ENCODE data around the gene MRPL18.
A peak's percentile ranks its signal among the peaks of the same experiment; 100 is the strongest.

MRPL18 gene

GRCh38 chr6:159754401-159754800, 35.9 kb upstream of the MRPL18 start:
- H3K4me3 ChIP-seq (replicated peaks in 1 of 2; ENCODE audit: low read depth in 2 of 2, low read length in 2 of 2): no peak overlapping the region
- no peak for DNase-seq (ENCODE audit: low read depth in 2 of 2)
- TF ChIP-seq, protein P1, sequence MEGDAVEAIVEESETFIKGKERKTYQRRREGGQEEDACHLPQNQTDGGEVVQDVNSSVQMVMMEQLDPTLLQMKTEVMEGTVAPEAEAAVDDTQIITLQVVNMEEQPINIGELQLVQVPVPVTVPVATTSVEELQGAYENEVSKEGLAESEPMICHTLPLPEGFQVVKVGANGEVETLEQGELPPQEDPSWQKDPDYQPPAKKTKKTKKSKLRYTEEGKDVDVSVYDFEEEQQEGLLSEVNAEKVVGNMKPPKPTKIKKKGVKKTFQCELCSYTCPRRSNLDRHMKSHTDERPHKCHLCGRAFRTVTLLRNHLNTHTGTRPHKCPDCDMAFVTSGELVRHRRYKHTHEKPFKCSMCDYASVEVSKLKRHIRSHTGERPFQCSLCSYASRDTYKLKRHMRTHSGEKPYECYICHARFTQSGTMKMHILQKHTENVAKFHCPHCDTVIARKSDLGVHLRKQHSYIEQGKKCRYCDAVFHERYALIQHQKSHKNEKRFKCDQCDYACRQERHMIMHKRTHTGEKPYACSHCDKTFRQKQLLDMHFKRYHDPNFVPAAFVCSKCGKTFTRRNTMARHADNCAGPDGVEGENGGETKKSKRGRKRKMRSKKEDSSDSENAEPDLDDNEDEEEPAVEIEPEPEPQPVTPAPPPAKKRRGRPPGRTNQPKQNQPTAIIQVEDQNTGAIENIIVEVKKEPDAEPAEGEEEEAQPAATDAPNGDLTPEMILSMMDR (IDR thresholded peaks at IDR 0.05; ENCODE audit: low read depth, low read length): no peak

DNA sequence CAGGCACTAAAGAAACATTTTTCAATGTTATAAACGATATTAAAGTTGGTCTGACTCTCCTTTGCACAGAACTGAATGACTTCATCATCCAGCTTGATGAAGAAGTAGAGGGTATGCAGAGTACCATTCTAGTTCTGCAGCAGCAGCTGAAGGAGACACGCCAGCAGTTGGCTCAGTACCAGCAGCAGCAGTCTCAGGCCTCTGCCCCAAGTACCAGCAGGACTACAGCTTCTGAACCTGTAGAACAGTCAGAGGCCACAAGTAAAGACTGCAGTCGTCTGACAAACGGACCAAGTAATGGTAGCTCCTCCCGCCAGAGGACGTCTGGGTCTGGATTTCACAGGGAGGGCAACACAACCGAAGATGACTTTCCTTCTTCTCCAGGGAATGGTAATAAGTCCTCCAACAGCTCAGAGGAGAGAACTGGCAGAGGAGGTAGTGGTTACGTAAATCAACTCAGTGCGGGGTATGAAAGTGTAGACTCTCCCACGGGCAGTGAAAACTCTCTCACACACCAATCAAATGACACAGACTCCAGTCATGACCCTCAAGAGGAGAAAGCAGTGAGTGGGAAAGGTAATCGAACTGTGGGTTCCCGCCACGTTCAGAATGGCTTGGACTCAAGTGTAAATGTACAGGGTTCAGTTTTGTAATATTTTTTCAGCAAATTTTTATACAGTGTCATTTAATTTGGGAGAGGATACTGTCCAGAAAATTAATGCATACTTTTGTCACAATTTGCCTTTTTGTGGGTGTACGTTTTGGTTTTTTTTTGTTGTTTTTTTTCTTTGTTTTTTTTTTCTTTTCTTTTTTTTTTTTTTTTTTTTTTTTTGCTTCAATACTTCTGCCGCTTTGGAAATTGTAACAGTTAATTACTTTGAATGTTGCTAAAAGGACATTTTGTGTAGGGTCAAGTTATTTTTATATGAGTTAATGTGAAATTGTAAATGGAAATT, 35.0 kb upstream of the MRPL18 start:
- peak; percentile 7 to 13 for DNase-seq (ENCODE audit: low read depth in 2 of 2)
- no peak overlapping the region for H3K4me3 ChIP-seq (replicated peaks in 1 of 2; ENCODE audit: low read depth in 2 of 2, low read length in 2 of 2)
- TF ChIP-seq, protein P1 (IDR thresholded peaks at IDR 0.05; ENCODE audit: low read depth, low read length): no peak

DNA sequence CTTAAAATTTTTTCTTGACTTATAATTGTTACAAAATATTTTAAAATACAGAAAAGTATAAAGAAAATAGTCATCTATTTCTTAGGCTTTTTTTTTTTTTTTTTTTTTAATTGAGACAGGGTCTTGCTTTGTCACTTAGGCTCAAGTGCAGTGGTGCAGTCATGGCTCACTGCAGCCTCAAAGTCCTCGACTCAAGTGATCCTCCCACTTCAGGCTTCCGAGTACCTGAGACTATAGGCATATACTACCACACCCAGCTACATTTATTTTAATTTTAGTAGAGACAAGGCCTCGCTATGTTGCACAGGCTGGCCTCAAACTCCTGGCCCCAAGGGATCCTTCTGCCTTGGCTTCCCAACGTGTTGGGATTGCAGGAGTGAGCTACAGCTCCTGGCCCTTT, 33.8 kb upstream of the MRPL18 start:
- DNase-seq (ENCODE audit: low read depth in 2 of 2): no peak
- TF ChIP-seq, protein P1 (IDR thresholded peaks at IDR 0.05; ENCODE audit: low read depth, low read length): no peak
- no peak overlapping the region for H3K4me3 ChIP-seq (replicated peaks in 1 of 2; ENCODE audit: low read depth in 2 of 2, low read length in 2 of 2)

GRCh38 chr6:159758031-159759001, 32.0 kb upstream of the MRPL18 start:
- peak; percentile 21 to 66 for DNase-seq (ENCODE audit: low read depth in 2 of 2)
- H3K4me3 ChIP-seq (replicated peaks in 1 of 2; ENCODE audit: low read depth in 2 of 2, low read length in 2 of 2): no peak overlapping the region
- TF ChIP-seq, protein P1 (IDR thresholded peaks at IDR 0.05; ENCODE audit: low read depth, low read length): peak; percentile 28

- no peak for DNase-seq (ENCODE audit: low read depth in 2 of 2)
- H3K4me3 ChIP-seq (replicated peaks in 1 of 2; ENCODE audit: low read depth in 2 of 2, low read length in 2 of 2): no peak overlapping the region
- TF ChIP-seq, protein P1 (IDR thresholded peaks at IDR 0.05; ENCODE audit: low read depth, low read length): no peak
Observed at GRCh38 chr6:159759645-159760044, 30.6 kb upstream of the MRPL18 start.

DNA sequence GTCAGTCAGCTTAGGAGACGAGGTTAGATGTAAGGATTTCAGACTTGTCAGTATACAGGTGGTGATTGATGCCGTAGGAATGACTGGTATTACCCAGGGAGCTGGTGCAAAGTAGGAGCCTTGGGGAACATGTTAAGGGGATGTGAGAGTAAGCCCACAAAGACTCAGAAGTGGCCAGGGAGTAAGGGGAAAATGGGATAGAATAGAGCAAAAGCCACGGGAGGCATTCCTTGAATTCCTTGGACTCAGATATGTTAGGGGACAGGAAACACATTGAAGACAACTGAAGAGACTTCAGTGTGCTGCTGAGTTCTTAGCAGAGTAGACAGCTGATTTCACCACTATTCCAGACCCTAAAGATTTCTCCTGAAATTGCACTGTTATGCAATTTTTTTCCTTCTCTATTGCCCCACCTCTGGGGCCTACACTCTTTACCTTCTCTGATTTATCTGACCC, 29.6 kb upstream of the MRPL18 start:
- peak overlapping the region in 1 of 2 donors; percentile 49 for H3K4me3 ChIP-seq (replicated peaks in 1 of 2; ENCODE audit: low read depth in 2 of 2, low read length in 2 of 2)
- DNase-seq (ENCODE audit: low read depth in 2 of 2): peak; percentile 68 to 78
- TF ChIP-seq, protein P1 (IDR thresholded peaks at IDR 0.05; ENCODE audit: low read depth, low read length): no peak

Data from cardiac fibroblast (primary cell).